OCI-M1 (cell line): ENCODE data around the gene STXBP3.

ENCODE experiments used
- DNase-seq: peaks from one replicate; lab custom pipeline; 2025; lab: John Stamatoyannopoulos, UW

The STXBP3 gene

GRCh38 chr1:108808438-108808837 is 62.0 kb downstream of the STXBP3 start:
- no peak for DNase-seq

GRCh38 chr1:108811611-108812010 is 65.1 kb downstream of the STXBP3 start:
- no peak for DNase-seq

GRCh38 chr1:108813326-108813725 is 66.9 kb downstream of the STXBP3 start:
- DNase-seq, result no peak

- DNase-seq, result peak; percentile 14
Measured at GRCh38 chr1:108814343-108815125, 68.1 kb downstream of the STXBP3 start.

- no peak for DNase-seq
Measured at GRCh38 chr1:108815566-108815965, 69.1 kb downstream of the STXBP3 start.

GRCh38 chr1:108816049-108816893 is 69.8 kb downstream of the STXBP3 start:
- DNase-seq, result peak; percentile 28

GRCh38 chr1:108817016-108817415 is 70.5 kb downstream of the STXBP3 start:
- DNase-seq, result no peak

GRCh38 chr1:108817811-108818210 is 71.3 kb downstream of the STXBP3 start:
- DNase-seq, result no peak

- DNase-seq, result no peak
Measured at GRCh38 chr1:108819878-108820277, 73.4 kb downstream of the STXBP3 start.

GRCh38 chr1:108823632-108824031 is 77.2 kb downstream of the STXBP3 start:
- DNase-seq, result no peak

- no peak for DNase-seq
Measured at GRCh38 chr1:108824051-108824450, 77.6 kb downstream of the STXBP3 start.

GRCh38 chr1:108826081-108826635 is 79.7 kb downstream of the STXBP3 start:
- DNase-seq, result no peak

GRCh38 chr1:108828074-108828961 is 81.8 kb downstream of the STXBP3 start:
- peak; percentile 60 for DNase-seq

- no peak for DNase-seq
Measured at GRCh38 chr1:108829498-108829916, 83.0 kb downstream of the STXBP3 start.

GRCh38 chr1:108830119-108831008 is 83.9 kb downstream of the STXBP3 start:
- DNase-seq, result no peak

- DNase-seq, result no peak
Measured at GRCh38 chr1:108831225-108831624, 84.8 kb downstream of the STXBP3 start.

GRCh38 chr1:108832929-108833328 is 86.5 kb downstream of the STXBP3 start:
- no peak for DNase-seq

GRCh38 chr1:108841703-108842102 is 95.2 kb downstream of the STXBP3 start:
- no peak for DNase-seq

GRCh38 chr1:108842525-108843181 is 96.2 kb downstream of the STXBP3 start:
- DNase-seq, result peak; percentile 42
